HG03175 (cell line): ENCODE data around the gene PUDP.
"Not testable (repeated sequence)": the region's sequence is repeated elsewhere in the genome, so short reads cannot be mapped to it uniquely, and the experiment has no call there.

ENCODE experiments used
- ATAC-seq: cut with Tn5 transposase; IDR thresholded peaks from one replicate; pipeline ENCODE4 v1.9.1; 2021; ENCODE audit warnings: mild to moderate bottlenecking, moderate library complexity; ENCODE audit not compliant: unreplicated experiment

PUDP gene

DNA sequence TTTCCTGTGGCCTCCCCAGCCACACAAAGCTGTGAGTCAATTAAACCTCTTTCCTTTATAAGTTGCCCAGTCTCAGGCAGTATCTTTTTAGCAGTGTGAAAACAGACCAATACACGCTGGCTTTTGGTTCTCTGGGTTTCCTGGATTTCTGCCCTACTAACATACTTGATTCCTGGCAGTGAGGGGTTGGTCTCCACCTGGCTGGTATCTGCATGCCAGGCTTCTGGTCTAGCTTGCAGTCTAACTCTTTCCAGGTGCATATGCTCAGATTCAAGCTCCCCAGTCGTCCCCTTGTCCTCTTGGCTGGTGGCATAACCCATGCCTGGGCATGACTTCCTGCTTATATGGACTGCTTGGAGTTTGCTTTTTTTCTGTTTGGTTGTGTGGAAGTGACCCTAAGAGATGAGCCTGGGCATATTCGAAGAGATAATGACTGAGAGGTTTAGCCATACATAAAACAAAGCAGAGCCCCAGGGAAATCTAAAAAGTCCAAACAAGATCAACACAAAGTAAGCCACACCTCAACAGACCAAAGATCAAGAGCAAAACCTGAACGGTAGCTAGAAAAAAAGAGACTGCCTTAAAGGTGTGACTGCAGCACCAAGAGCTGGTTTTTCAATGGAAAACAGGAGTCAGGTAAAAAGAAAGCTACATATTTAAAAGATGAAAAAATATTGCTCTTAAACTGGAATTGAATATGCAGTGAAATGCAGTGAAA, 102.6 kb downstream of the PUDP start:
- ATAC-seq: no peak

DNA sequence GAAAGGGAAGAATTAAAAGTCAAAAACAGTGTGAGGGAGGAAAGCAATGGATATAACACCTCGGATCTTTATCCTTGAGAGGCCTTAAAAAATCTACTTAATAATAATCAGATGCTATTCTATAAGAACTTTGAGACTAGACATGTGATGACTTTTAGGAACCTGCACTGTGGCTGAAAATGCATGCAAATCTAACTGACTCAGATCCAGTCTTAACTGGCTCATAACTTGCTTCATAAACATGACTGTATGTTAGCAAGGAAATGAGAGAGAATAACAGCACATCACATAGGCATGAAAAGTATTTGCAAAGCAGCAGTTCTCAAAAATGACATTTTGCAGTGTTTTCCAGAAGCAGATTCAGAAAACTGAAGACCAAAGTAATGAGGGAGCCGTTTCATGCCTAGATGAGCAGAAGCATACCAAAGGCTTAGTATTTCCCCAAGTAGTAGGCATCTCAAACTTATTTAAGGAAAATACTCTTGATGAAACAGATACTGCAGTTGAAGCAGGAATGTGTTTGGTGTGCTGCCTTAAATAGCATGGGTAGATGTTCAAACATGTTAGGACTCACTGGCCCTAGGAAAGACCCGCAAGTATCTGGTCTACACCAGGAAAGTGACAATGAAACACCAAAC, 104.0 kb downstream of the PUDP start:
- not testable (repeated sequence) for ATAC-seq

GRCh38 chrX:7028246-7028645, 119.7 kb downstream of the PUDP start:
- no peak for ATAC-seq

DNA sequence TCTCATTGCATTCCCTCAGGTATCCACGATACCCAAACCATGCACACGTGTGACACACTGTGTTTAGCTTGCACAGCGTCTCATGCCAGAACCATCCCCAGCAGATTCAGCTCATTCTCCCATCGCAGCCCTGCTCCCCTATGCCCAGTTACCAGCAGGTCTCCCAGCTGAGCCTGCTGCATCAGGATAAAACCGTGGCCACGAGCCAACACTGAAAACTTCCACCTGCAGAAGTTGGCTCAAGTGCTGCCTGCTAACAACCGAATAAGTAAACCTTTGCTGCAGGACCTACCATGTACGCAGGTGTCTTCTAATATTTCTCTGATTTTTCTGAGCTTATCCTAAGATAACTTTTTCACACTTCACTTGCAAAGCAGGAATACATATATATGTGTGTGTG, 120.9 kb downstream of the PUDP start:
- no peak for ATAC-seq

DNA sequence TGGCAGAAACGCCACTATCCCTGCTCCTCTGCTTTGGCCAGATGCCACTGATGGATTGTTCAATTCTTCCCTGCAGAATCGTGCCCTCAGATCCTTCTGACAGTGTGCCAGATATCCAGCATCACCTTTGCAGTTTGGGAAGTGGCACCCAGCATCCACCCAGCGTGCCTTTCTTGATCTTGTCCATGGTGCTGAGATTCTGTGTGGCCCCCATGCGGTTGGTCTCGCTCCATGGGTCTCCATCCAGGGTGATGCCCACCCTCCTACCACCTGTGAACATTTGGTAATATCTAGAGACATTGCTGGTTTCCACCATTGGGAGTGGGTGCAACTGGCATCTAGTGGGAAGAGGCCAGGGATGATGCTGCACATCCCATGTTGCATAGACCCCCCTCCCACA, 121.6 kb downstream of the PUDP start:
- not testable (repeated sequence) for ATAC-seq

- ATAC-seq: no peak
These were observed 122.5 kb downstream of the PUDP start for GRCh38 chrX:7025471-7025870.

DNA sequence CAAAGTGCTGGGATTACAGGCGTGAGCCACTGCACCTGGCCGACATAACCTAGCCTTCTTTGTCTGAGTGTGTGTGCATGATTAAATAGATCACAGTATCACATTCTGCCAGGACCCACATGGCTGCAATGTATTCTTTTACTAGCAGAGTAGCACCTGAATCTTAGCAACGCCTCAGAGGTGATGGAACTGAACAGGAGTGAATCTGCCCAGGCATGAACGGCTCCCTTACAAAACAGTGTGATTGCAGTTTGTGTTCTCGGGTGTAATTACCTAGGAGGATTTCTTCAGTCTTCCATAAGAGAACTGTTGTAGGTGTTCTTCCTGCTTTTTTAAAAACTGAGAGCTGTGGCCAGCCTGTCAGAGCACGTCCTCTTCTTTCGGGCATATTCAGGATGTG, 123.1 kb downstream of the PUDP start:
- no peak for ATAC-seq

DNA sequence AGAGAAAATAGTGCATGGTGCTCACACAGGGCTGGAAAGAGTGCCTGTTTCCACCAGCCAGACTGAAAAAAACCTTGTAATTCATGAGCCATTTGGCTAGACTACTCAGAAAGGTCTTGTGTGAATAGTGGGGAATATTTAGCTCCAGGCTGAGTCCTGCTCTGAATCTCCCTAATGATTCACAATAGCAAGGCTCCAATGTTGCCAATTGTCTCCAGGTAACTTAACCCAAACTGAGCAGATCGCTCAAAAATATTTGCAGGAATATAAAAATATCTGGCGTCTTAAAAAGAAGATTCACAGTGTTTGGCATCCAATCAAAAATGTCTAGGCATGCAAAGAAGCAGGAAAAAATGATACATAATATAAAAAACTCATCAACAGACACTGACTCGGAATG, 125.0 kb downstream of the PUDP start:
- not testable (repeated sequence) for ATAC-seq

- ATAC-seq: no peak
These were observed 126.0 kb downstream of the PUDP start for GRCh38 chrX:7021991-7022390.

DNA sequence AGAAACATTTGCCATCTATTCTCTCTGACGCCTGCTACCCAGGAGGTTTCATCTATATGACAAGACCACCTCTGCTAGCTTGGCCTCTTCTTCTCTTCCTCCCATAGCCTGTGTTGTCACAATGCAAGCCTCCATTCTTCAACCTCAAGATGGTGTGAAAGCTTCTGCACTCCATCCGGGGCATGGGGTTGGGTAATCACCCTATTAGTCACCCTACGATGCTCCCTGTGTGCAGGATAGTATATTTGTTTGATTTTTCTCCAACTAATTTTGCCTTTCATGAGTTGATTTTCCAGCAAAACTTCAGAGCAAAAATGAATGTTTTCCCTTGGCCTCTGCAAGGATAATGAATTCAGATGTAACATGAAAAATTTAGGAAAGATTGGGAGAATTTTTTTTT, 128.4 kb downstream of the PUDP start:
- ATAC-seq: no peak

GRCh38 chrX:7012262-7012834, 135.6 kb downstream of the PUDP start:
- not testable (repeated sequence) for ATAC-seq

GRCh38 chrX:7010897-7011296, 137.1 kb downstream of the PUDP start:
- ATAC-seq: not testable (repeated sequence)

- not testable (repeated sequence) for ATAC-seq
These were observed 140.6 kb downstream of the PUDP start for GRCh38 chrX:7007328-7007727.
